ENCODE measurements around the gene C14orf132. TPM values are rescaled to one million over a fixed set of nuclear protein-coding genes. Genes with fewer than 3 reads are reported as not detected.

The C14orf132 gene
- total and polyA plus RNA-seq, 2 of the 4 experiments (the other 2 are of a cell fraction) = 6.3 to 13.5 TPM

DNA sequence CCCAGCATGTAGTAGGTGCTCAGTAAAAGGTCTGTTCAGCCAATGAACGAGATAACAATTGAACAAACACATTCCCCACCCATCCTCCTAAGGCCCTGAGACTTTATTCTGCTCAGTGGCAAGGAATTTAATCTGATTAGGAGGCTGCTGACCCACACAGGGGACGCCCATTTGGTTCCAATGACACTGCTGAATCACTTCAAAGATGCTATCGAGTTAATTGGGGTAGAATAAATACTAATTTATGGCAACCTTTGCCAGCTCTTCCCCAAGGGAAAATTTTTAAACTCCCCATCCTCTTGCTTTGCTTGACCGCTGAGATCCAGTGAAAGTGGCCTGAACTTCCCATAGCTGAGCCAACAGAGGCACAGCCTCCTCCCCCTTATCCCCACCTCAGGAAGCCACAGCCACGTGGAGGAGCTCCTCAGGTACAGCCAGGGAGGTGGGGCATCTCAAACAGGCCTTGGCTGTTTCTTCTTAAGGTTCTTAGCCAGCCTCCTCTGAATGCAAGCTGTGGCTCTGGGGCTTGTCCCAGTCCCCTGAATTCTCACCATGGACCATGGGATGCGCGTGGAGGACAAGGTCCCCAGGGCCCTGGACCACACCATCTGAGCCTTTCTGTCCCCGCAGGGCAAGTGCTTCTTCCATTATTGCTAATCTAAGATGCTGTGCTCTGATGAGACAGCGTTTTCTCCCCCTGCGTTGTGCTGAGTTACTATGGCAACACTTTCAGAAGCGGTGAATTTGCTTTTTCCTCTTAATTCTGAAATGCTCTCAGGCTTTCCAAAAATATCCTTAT lies 26.7 kb downstream of the C14orf132 start:
- Histone ChIP-seq H3K27me3 (ENCODE audit: control insufficient read depth, insufficient read depth, low read length) (no peaks in the 10 kb centered on the region), H4K91ac (ENCODE audit: insufficient read depth, low read depth, low read length) (no peak overlapping the region), H3K4me1 (ENCODE audit: control insufficient read depth, insufficient read depth, low read length) (no peaks in the 10 kb centered on the region), H3K9me3 (ENCODE audit: control insufficient read depth, insufficient read depth, low read length) (no peaks in the 10 kb centered on the region), H3K4me2 (ENCODE audit: low read depth, low read length) (no peak overlapping the region), H3K23ac (ENCODE audit: low read depth, low read length) (no peak overlapping the region), H3K27ac (ENCODE audit: insufficient read depth, low read length) (no peak overlapping the region), H3K56ac (ENCODE audit: extremely low read depth, insufficient read depth, low read length) (no peak overlapping the region), H3K14ac (replicated peaks; ENCODE audit: low read depth, low read length) (no peak overlapping the region), H2BK5ac (ENCODE audit: low read depth, low read length, poor library complexity, severe bottlenecking) (no peak overlapping the region), H2AK9ac (replicated peaks; ENCODE audit: low read depth, low read length, poor library complexity) (no peak overlapping the region), H2AFZ (replicated peaks; ENCODE audit: low read length, poor library complexity) (no peak overlapping the region), H2BK120ac (ENCODE audit: low read depth, low read length) (no peak overlapping the region), H3K79me1 (ENCODE audit: low read depth in 1 of 2, low read length in 2 of 2) (peaks cover 20 to 53% of the 10 kb centered on the region in 2 experiments), H3K18ac (ENCODE audit: low read depth, low read length) (no peak overlapping the region), H2BK15ac (ENCODE audit: low read depth, low read length) (no peak overlapping the region), H4K5ac (ENCODE audit: low read depth, low read length) (no peak overlapping the region), H2AK5ac (ENCODE audit: low read depth, low read length) (no peak overlapping the region), H4K8ac (ENCODE audit: low read depth in 2 of 2, low read length in 2 of 2) (no peak overlapping the region), H3K4me3 (ENCODE audit: insufficient read depth, low read depth, low read length) (no peak overlapping the region), H3K9me1 (ENCODE audit: insufficient read depth, low read length) (peaks cover 18% of the 10 kb centered on the region), H3K9ac (ENCODE audit: low read depth, low read length) (no peak overlapping the region), H4K20me1 (ENCODE audit: insufficient read depth, low read length) (peaks cover 42% of the 10 kb centered on the region), H3K4ac (ENCODE audit: low read depth, low read length) (no peak overlapping the region), H2BK20ac (ENCODE audit: low read depth, low read length) (no peak overlapping the region), H3K36me3 (ENCODE audit: control insufficient read depth, insufficient read depth, low read length) (peaks cover 12% of the 10 kb centered on the region; the same call in 1 of the 2 replicates)
- CTCF ChIA-PET = no interaction called here
- dilution Hi-C loops (cut with HindIII; ENCODE audit: low sequenced_read_pairs, unreplicated experiment) (no loop called here), intact Hi-C loops (cut with micrococcal nuclease) (no loop called here), in situ Hi-C loops (cut with MboI; ENCODE audit: low sequenced_read_pairs) (no loop called here)
- TF ChIP-seq SMC3 (IDR thresholded peaks at IDR 0.05; ENCODE audit: low read depth, low read length) = no peak
- TF ChIP-seq, protein P1, sequence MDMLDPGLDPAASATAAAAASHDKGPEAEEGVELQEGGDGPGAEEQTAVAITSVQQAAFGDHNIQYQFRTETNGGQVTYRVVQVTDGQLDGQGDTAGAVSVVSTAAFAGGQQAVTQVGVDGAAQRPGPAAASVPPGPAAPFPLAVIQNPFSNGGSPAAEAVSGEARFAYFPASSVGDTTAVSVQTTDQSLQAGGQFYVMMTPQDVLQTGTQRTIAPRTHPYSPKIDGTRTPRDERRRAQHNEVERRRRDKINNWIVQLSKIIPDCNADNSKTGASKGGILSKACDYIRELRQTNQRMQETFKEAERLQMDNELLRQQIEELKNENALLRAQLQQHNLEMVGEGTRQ (IDR thresholded peaks at IDR 0.05; ENCODE audit: low read depth, low read length) = no peak
- BruUV-seq (replicated peaks) = no TSS peak
- 53% methylated on average over 3 of the region's 11 CpGs; no CpG with 5 or more reads in 1 of the 2 experiments for WGBS, 2 experiments (ENCODE audit: extremely low coverage in 2 of 2, insufficient read length in 1 of 2)
- DNase-seq (no peak), ATAC-seq (ENCODE audit: low read depth) (no peak)
- POLR2A ChIA-PET (ENCODE audit: unreplicated experiment) = no interaction called here
